Cardiac muscle cell (in vitro differentiated cells and primary cell): ENCODE results near the gene RPRML. TPM values are rescaled to one million over a fixed set of nuclear protein-coding genes. Genes with fewer than 3 reads are reported as not detected.

ENCODE experiments used
- DNase-seq, 2 donors: peaks; one replicate each; pipeline versions ENCODE4 v3.0.0 to v3.0.0-alpha.2; 2010 to 2017; ENCODE audit warnings: low read depth in 1 of 2, low spot score in 1 of 2
- H3K27ac ChIP-seq: fragments of 200-600 bp; sonication (generic); 2 replicates; pipeline ENCODE4 v1.5.1; 2016
- H3K27me3 ChIP-seq: fragments of 200-600 bp; sonication (generic); 2 replicates; pipeline ENCODE4 v1.6.0; 2016; ENCODE audit warnings: control low read depth
- H3K36me3 ChIP-seq: fragments of 200-600 bp; sonication (generic); 2 replicates; pipeline ENCODE4 v1.5.1; 2016; ENCODE audit warnings: control low read depth
- H3K4me1 ChIP-seq: fragments of 200-600 bp; sonication (generic); 2 replicates; pipeline ENCODE4 v1.8.1; 2017; ENCODE audit warnings: low read depth, mild to moderate bottlenecking, mixed run types
- H3K4me3 ChIP-seq: fragments of 200-600 bp; sonication (generic); 2 replicates; pipeline ENCODE4 v1.5.1; 2016; ENCODE audit warnings: mild to moderate bottlenecking
- H3K9me3 ChIP-seq: fragments of 200-600 bp; sonication (generic); 2 replicates; pipeline ENCODE4 v1.5.1; 2017; ENCODE audit warnings: low read depth, mild to moderate bottlenecking, control low read depth
- CTCF ChIP-seq: IDR thresholded peaks from 2 replicates; pipeline ENCODE4 v1.5.1; 2012; ENCODE audit warnings: low read depth, mild to moderate bottlenecking, low read length
- polyA plus RNA-seq: library from polyadenylated mRNA; unstranded; fragments of >200 nt; fragmentation: Nextera tagmentation; extraction: Ambion mirVana; gene quantifications from 2 replicates; pipeline ENCODE4 v1.2.1, GENCODE V29; 2016
- total RNA-seq: library from RNA; depleted of rRNA; stranded (reverse); fragments of >200 nt; gene quantifications from 2 replicates; pipeline ENCODE4 v1.2.3, GENCODE V29; 2016

The RPRML gene
- total and polyA plus RNA-seq, 2 experiments from 2014 or later: not detected

GRCh38 chr17:46977750-46978488 lies 1.1 kb downstream of the RPRML start:
- Histone ChIP-seq H3K4me3 (peak overlapping the region; percentile 46), H3K27ac (no peak overlapping the region), H3K27me3 (peaks cover 57% of the 10 kb centered on the region), H3K9me3 (no peaks in the 10 kb centered on the region), H3K36me3 (no peaks in the 10 kb centered on the region), H3K4me1 (peaks cover 12% of the 10 kb centered on the region)
- DNase-seq: no peak
- no peak for TF ChIP-seq CTCF

- no peak overlapping the region for H3K4me3 ChIP-seq
- no peak overlapping the region for H3K27ac ChIP-seq
Observed at GRCh38 chr17:46977348-46977747, 1.7 kb downstream of the RPRML start.

GRCh38 chr17:46976626-46977270 lies 2.3 kb downstream of the RPRML start:
- H3K4me1 ChIP-seq: peaks cover 12% of the 10 kb centered on the region
- H3K9me3 ChIP-seq: no peaks in the 10 kb centered on the region
- no peak overlapping the region for H3K27ac ChIP-seq
- no peak for TF ChIP-seq CTCF
- no peak for DNase-seq
- peaks cover 54% of the 10 kb centered on the region for H3K27me3 ChIP-seq
- H3K4me3 ChIP-seq: no peak overlapping the region
- no peaks in the 10 kb centered on the region for H3K36me3 ChIP-seq

More at GRCh38 chr17:46977348-46977747, 1.7 kb downstream of the RPRML start:
- no peaks in the 10 kb centered on the region for H3K36me3 ChIP-seq
- no peaks in the 10 kb centered on the region for H3K9me3 ChIP-seq
- DNase-seq: peak; percentile 32 to 69
- peaks cover 12% of the 10 kb centered on the region for H3K4me1 ChIP-seq
- H3K27me3 ChIP-seq: peaks cover 57% of the 10 kb centered on the region
- peak; percentile 32 for TF ChIP-seq CTCF

- no peak overlapping the region for H3K4me3 ChIP-seq
- peaks cover 41% of the 10 kb centered on the region for H3K27me3 ChIP-seq
- H3K36me3 ChIP-seq: no peaks in the 10 kb centered on the region
- H3K9me3 ChIP-seq: no peaks in the 10 kb centered on the region
- no peak for TF ChIP-seq CTCF
- H3K27ac ChIP-seq: no peak overlapping the region
- H3K4me1 ChIP-seq: peaks cover 12% of the 10 kb centered on the region
- no peak for DNase-seq
Observed at GRCh38 chr17:46975287-46975686, 3.8 kb downstream of the RPRML start.

- Histone ChIP-seq H3K9me3 (no peaks in the 10 kb centered on the region), H3K36me3 (no peaks in the 10 kb centered on the region), H3K4me1 (peaks cover 8% of the 10 kb centered on the region), H3K27ac (no peak overlapping the region), H3K4me3 (no peak overlapping the region), H3K27me3 (peaks cover 29% of the 10 kb centered on the region)
- TF ChIP-seq CTCF: no peak
- DNase-seq: no peak
Observed at GRCh38 chr17:46974086-46974485, 5.0 kb downstream of the RPRML start.
